ENCODE data around the gene CTSW. TPM values are rescaled to one million over a fixed set of nuclear protein-coding genes. Genes with fewer than 3 reads are reported as not detected.
A peak's percentile ranks its signal among the peaks of the same experiment; 100 is the strongest.
"Not testable (repeated sequence)": the region's sequence is repeated elsewhere in the genome, so short reads cannot be mapped to it uniquely, and the experiment has no call there.

The CTSW gene
- total RNA-seq: 1 to 10 TPM; 1.4 to 1.8 TPM
- long read RNA-seq, donor 1, partial matches to known transcripts: 0 of 3 reads
- long read RNA-seq, donor 1, other reads (novel, unspliced or antisense): 1 of 3 reads
- long read RNA-seq, donor 2, transcript CTSW-201 (10 exons, 1,300 nt): major isoform, 5 of 5 reads
- long read RNA-seq, donor 2, partial matches to known transcripts: 0 of 5 reads
- long read RNA-seq, donor 2, other reads (novel, unspliced or antisense): 0 of 5 reads

- no peak for DNase-seq (ENCODE audit: low spot score)
- intact Hi-C loops (cut with DNase I): loop anchor here (5.0 to 10.0 kb wide), 2 partner anchors 85 to 108 kb away; partner anchors contain the start of gene SART1 (in 1 of the 2)
Measured at GRCh38 chr11:65879617-65880016, at the start of gene CTSW. CTSW (plus strand) TSS chr11:65879837; CDS start chr11:65879855, 18 bp downstream.

- intact Hi-C loops (cut with DNase I); DNase-seq (ENCODE audit: low spot score): not testable (repeated sequence)
Measured at GRCh38 chr11:65832231-65832630, 47.4 kb upstream of the CTSW start.

- intact Hi-C loops (cut with DNase I): no loop called here
Measured at GRCh38 chr11:65833297-65834030, 46.2 kb upstream of the CTSW start, which contains the start of gene SNX32. SNX32 (plus strand) TSS chr11:65833963; CDS start chr11:65834066, 103 bp downstream.

GRCh38 chr11:65834202-65834601 is 45.4 kb upstream of the CTSW start:
- no peak for DNase-seq (ENCODE audit: low spot score)
- intact Hi-C loops (cut with DNase I): no loop called here

More at GRCh38 chr11:65833297-65834030, 46.2 kb upstream of the CTSW start, which contains the start of gene SNX32:
- DNase-seq (ENCODE audit: low spot score): peak; percentile 99

GRCh38 chr11:65842144-65842543 is 37.5 kb upstream of the CTSW start:
- intact Hi-C loops (cut with DNase I): no loop called here
- DNase-seq (ENCODE audit: low spot score): no peak

GRCh38 chr11:65843811-65844210 is 35.8 kb upstream of the CTSW start:
- intact Hi-C loops (cut with DNase I): no loop called here
- no peak for DNase-seq (ENCODE audit: low spot score)

- intact Hi-C loops (cut with DNase I): no loop called here
- DNase-seq (ENCODE audit: low spot score): peak; percentile 15
Measured at GRCh38 chr11:65844231-65844872, 35.3 kb upstream of the CTSW start.

- intact Hi-C loops (cut with DNase I): no loop called here
Measured at GRCh38 chr11:65847746-65848145, 31.9 kb upstream of the CTSW start.

GRCh38 chr11:65848693-65849092 is 30.9 kb upstream of the CTSW start:
- DNase-seq (ENCODE audit: low spot score): not testable (repeated sequence)

More at GRCh38 chr11:65847746-65848145, 31.9 kb upstream of the CTSW start:
- DNase-seq (ENCODE audit: low spot score): peak; percentile 29

GRCh38 chr11:65849366-65849765 is 30.3 kb upstream of the CTSW start:
- DNase-seq (ENCODE audit: low spot score): peak; percentile 77
- intact Hi-C loops (cut with DNase I): no loop called here

More at GRCh38 chr11:65848693-65849092, 30.9 kb upstream of the CTSW start:
- intact Hi-C loops (cut with DNase I): not testable (repeated sequence)

GRCh38 chr11:65849771-65850216 is 29.8 kb upstream of the CTSW start:
- intact Hi-C loops (cut with DNase I): no loop called here
- DNase-seq (ENCODE audit: low spot score): no peak

- intact Hi-C loops (cut with DNase I): no loop called here
- peak; percentile 72 for DNase-seq (ENCODE audit: low spot score)
Measured at GRCh38 chr11:65850217-65851082, 29.2 kb upstream of the CTSW start.

GRCh38 chr11:65851083-65851579 is 28.5 kb upstream of the CTSW start:
- intact Hi-C loops (cut with DNase I): no loop called here
- peak; percentile 61 for DNase-seq (ENCODE audit: low spot score)

- intact Hi-C loops (cut with DNase I): no loop called here
- DNase-seq (ENCODE audit: low spot score): peak; percentile 47
Measured at GRCh38 chr11:65851811-65852507, 27.7 kb upstream of the CTSW start.

GRCh38 chr11:65852508-65853245 is 27.0 kb upstream of the CTSW start:
- peak; percentile 80 for DNase-seq (ENCODE audit: low spot score)

GRCh38 chr11:65853246-65853979 is 26.2 kb upstream of the CTSW start:
- intact Hi-C loops (cut with DNase I): no loop called here
- DNase-seq (ENCODE audit: low spot score): peak; percentile 36

More at GRCh38 chr11:65852508-65853245, 27.0 kb upstream of the CTSW start:
- intact Hi-C loops (cut with DNase I): no loop called here

- intact Hi-C loops (cut with DNase I): no loop called here
- DNase-seq (ENCODE audit: low spot score): peak; percentile 28
Measured at GRCh38 chr11:65854161-65854592, 25.5 kb upstream of the CTSW start.

Data from posterior vena cava (tissue), 2 donors.